ENCODE data around the gene ASF1A. TPM values are rescaled to one million over a fixed set of nuclear protein-coding genes. Genes with fewer than 3 reads are reported as not detected.

ASF1A gene
- total and polyA plus RNA-seq, 9 of the 15 experiments (the other 6 are each of a cell fraction or from before 2014, with no cell fraction given): 31.5 to 45.3 (median 34.8) TPM

DNA sequence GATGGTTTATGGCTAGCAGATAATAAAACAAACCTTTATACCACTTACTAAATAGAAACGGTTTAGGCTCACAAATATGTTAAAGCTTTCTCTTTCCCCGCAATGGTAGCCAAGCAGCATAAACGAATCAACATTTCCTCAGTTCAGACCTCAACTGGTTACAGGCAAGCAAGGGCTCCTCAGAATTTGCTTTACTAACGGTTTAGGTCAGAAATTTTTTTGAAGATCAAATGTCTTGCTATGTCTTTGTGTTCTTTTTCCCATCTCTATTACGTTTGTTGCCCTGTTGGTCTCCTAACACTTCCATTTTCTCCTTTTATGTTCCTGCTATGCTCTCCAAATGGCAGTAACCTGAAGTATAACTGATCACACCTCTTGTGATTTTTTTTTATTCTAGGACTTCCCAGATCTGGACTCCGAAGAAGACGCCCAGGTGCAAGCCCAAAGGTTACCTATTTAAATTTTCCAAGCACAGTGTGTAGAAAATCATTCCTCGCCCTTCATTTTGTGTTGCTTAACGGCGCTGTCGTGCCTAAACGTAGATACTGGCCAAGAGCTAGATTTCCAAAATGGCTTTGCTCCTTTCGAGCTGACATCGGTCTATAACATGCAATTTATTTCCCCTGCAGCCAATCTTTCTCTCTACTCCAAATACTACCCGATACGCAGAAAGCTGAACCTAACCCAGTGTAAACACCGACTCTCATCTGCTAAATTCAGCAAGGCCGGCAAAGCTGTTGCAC, 717 bp upstream of the ASF1A start (continued):
- TF ChIP-seq ETV5 (CRISPR knock-in tag; IDR thresholded peaks at IDR 0.05; ENCODE audit: low read depth): no peak
- TF ChIP-seq, protein P1, sequence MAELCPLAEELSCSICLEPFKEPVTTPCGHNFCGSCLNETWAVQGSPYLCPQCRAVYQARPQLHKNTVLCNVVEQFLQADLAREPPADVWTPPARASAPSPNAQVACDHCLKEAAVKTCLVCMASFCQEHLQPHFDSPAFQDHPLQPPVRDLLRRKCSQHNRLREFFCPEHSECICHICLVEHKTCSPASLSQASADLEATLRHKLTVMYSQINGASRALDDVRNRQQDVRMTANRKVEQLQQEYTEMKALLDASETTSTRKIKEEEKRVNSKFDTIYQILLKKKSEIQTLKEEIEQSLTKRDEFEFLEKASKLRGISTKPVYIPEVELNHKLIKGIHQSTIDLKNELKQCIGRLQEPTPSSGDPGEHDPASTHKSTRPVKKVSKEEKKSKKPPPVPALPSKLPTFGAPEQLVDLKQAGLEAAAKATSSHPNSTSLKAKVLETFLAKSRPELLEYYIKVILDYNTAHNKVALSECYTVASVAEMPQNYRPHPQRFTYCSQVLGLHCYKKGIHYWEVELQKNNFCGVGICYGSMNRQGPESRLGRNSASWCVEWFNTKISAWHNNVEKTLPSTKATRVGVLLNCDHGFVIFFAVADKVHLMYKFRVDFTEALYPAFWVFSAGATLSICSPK (IDR thresholded peaks at IDR 0.05; ENCODE audit: borderline replicate concordance): no peak
- TF ChIP-seq ZNF518B (CRISPR knock-in tag; IDR thresholded peaks at IDR 0.05): no peak
- no peak for TF ChIP-seq PHB2 (IDR thresholded peaks at IDR 0.05; ENCODE audit: low read depth)
- no peak for TF ChIP-seq HDAC8 (tag; IDR thresholded peaks at IDR 0.05)
- TF ChIP-seq, protein P2, sequence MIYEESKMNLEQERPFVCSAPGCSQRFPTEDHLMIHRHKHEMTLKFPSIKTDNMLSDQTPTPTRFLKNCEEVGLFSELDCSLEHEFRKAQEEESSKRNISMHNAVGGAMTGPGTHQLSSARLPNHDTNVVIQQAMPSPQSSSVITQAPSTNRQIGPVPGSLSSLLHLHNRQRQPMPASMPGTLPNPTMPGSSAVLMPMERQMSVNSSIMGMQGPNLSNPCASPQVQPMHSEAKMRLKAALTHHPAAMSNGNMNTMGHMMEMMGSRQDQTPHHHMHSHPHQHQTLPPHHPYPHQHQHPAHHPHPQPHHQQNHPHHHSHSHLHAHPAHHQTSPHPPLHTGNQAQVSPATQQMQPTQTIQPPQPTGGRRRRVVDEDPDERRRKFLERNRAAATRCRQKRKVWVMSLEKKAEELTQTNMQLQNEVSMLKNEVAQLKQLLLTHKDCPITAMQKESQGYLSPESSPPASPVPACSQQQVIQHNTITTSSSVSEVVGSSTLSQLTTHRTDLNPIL (CRISPR knock-in tag; IDR thresholded peaks at IDR 0.05): no peak
- no peak for TF ChIP-seq TCF3 (CRISPR knock-in tag; IDR thresholded peaks at IDR 0.05)
- peak in 1 of 3 experiments; percentile 28; a peak in 1 of 6 replicates for TF ChIP-seq ZBTB11 (CRISPR knock-in tag; IDR thresholded peaks at IDR 0.05)
- TF ChIP-seq ZNF609 (CRISPR knock-in tag; IDR thresholded peaks at IDR 0.05; ENCODE audit: borderline replicate concordance): no peak
- no peak for TF ChIP-seq ATF1 (CRISPR knock-in tag; IDR thresholded peaks at IDR 0.05)
- peak; percentile 40; the same call in 1 of the 2 replicates for TF ChIP-seq ATF1 (tag; IDR thresholded peaks at IDR 0.05)
